Peyer's patch (tissue), 4 donors: ENCODE data around the gene SKAP2. TPM values are rescaled to one million over a fixed set of nuclear protein-coding genes. Genes with fewer than 3 reads are reported as not detected.

Experiments
- DNase-seq, 3 donors: peaks; one replicate each; pipeline ENCODE4 v3.0.0-alpha.2; 2017 to 2019
- H3K27ac ChIP-seq, 4 donors: fragments of 200-600 bp; sonication (generic); one replicate each; pipeline ENCODE4 v1.5.1; 2016 to 2019
- H3K27me3 ChIP-seq, 2 donors: fragments of 200-600 bp; sonication (generic); one replicate each; pipeline ENCODE4 v1.5.1; 2019
- H3K36me3 ChIP-seq, 3 donors: fragments of 200-600 bp; sonication (generic); one replicate each; pipeline ENCODE4 v1.5.1; 2016 to 2019
- H3K4me1 ChIP-seq, 4 donors: fragments of 200-600 bp; sonication (generic); one replicate each; pipeline ENCODE4 v1.5.1; 2016 to 2019
- H3K4me3 ChIP-seq, 4 donors: fragments of 200-600 bp; sonication (generic); 1 replicate in 3 of 4; 2 replicates in 1 of 4; pipeline ENCODE4 v1.5.1; 2016 to 2019; ENCODE audit warnings: mild to moderate bottlenecking in 1 of 4
- H3K9me3 ChIP-seq, 4 donors: fragments of 200-600 bp; sonication (generic); one replicate each; pipeline ENCODE4 v1.5.1; 2016 to 2019; ENCODE audit warnings: mild to moderate bottlenecking in 1 of 4
- CTCF ChIP-seq, 6 experiments: fragments of 450-650 bp in 4 of 6; fragments of 200-600 bp in 2 of 6; sonication (generic) in 1 of 6; IDR thresholded peaks; one replicate each; pipeline ENCODE4 v1.5.1; 2017 to 2019; ENCODE audit warnings: antibody characterized with exemption in 6 of 6, mild to moderate bottlenecking in 3 of 6, moderate library complexity in 1 of 6
- POLR2A ChIP-seq, 2 donors: fragments of 450-650 bp; IDR thresholded peaks; one replicate each; pipeline ENCODE4 v1.5.1; 2017; ENCODE audit warnings: antibody characterized with exemption in 2 of 2, mild to moderate bottlenecking in 2 of 2, moderate library complexity in 2 of 2
- total RNA-seq, 4 donors: library from RNA; depleted of rRNA; stranded (reverse); fragments of >200 nt; gene quantifications; one replicate each; pipeline ENCODE4 v1.1.0, GENCODE V29; 2016

Gene SKAP2
- total RNA-seq, 4 donors from 2014 or later: 32.2 to 101 (median 37.9) TPM

GRCh38 chr7:26639111-26639510 lies 225.3 kb downstream of the SKAP2 start:
- no peak for DNase-seq
- Histone ChIP-seq H3K27me3 (no peaks in the 10 kb centered on the region), H3K4me3 (no peak overlapping the region), H3K9me3 (no peaks in the 10 kb centered on the region), H3K4me1 (no peaks in the 10 kb centered on the region), H3K36me3 (no peaks in the 10 kb centered on the region), H3K27ac (no peak overlapping the region)
- no peak for TF ChIP-seq CTCF (IDR thresholded peaks at IDR 0.05)
- TF ChIP-seq POLR2A (IDR thresholded peaks at IDR 0.05): no peak

- no peaks in the 10 kb centered on the region for H3K4me1 ChIP-seq
- H3K4me3 ChIP-seq: no peak overlapping the region
- H3K27ac ChIP-seq: no peak overlapping the region
- H3K36me3 ChIP-seq: no peaks in the 10 kb centered on the region
- no peak for TF ChIP-seq CTCF (IDR thresholded peaks at IDR 0.05)
- no peak for TF ChIP-seq POLR2A (IDR thresholded peaks at IDR 0.05)
- H3K9me3 ChIP-seq: no peaks in the 10 kb centered on the region
- DNase-seq: no peak
- no peaks in the 10 kb centered on the region for H3K27me3 ChIP-seq
These were observed 226.2 kb downstream of the SKAP2 start for GRCh38 chr7:26638140-26638539.

DNA sequence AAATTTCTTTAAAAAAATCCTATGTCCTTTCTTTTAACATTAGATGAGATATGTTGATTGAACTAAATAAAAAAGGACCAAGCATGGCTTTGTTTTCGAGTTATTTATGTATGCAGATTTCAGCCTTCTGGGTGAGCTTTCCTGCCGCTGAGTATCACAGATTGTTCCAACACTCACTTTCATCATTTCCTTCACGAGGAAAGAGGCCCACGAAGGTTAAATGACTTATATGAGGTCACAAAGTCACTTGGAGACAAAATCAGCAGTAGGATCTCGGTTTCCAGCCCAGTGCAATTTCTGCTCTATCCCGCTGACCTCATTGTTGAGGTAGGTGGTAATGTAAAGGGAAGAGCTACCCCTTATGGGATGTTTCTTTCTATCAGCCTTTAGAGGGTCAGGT lies 226.8 kb downstream of the SKAP2 start:
- H3K9me3 ChIP-seq: no peaks in the 10 kb centered on the region
- H3K36me3 ChIP-seq: no peaks in the 10 kb centered on the region
- H3K4me3 ChIP-seq: no peak overlapping the region
- H3K27ac ChIP-seq: no peak overlapping the region
- TF ChIP-seq POLR2A (IDR thresholded peaks at IDR 0.05): no peak
- TF ChIP-seq CTCF (IDR thresholded peaks at IDR 0.05): no peak
- H3K4me1 ChIP-seq: no peaks in the 10 kb centered on the region
- DNase-seq: no peak
- no peaks in the 10 kb centered on the region for H3K27me3 ChIP-seq

DNA sequence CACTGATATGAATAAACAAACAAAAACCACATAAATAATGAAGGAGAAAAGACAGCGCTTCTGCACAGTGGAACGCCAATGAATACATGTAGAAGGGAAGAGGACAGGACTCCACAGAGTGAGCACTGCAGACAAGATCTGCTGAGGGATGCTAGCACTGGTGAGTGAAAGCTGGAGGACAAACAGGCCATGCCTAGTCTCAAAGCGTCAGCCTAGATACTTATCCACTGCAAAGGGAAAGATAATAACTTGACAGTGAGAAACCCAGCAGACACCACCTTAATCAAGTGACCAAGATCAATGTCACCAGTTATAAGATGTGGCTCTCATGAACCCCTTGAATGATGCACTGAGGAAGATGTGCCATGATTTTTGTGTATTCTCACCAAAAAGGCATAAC lies 227.6 kb downstream of the SKAP2 start:
- H3K4me1 ChIP-seq: no peaks in the 10 kb centered on the region
- no peak overlapping the region for H3K4me3 ChIP-seq
- TF ChIP-seq CTCF (IDR thresholded peaks at IDR 0.05): no peak
- TF ChIP-seq POLR2A (IDR thresholded peaks at IDR 0.05): no peak
- H3K36me3 ChIP-seq: no peaks in the 10 kb centered on the region
- no peaks in the 10 kb centered on the region for H3K9me3 ChIP-seq
- H3K27ac ChIP-seq: no peak overlapping the region
- DNase-seq: no peak
- H3K27me3 ChIP-seq: no peaks in the 10 kb centered on the region

DNA sequence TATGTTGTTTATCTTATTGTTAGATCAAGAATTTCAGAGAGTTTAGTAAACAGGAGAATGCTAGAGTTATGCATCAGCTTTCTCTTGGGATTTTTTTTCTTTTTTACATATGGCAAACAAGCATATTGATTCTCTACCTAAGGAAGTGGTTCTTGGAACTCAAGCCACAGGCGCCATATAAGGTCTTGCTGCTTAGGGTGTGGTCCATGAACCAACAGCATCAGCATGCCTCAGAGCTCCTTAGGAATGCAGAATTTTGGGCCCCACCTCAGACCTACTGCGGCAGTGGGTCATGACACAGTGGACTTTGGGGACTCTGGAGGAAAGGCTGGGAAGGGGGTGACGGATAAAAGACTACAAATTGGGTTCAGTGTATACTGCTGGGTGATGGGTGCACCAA lies 230.8 kb downstream of the SKAP2 start:
- H3K4me1 ChIP-seq: no peaks in the 10 kb centered on the region
- DNase-seq: no peak
- H3K4me3 ChIP-seq: no peak overlapping the region
- no peak overlapping the region for H3K27ac ChIP-seq
- H3K36me3 ChIP-seq: no peaks in the 10 kb centered on the region
- no peaks in the 10 kb centered on the region for H3K9me3 ChIP-seq
- no peak for TF ChIP-seq CTCF (IDR thresholded peaks at IDR 0.05)
- no peak for TF ChIP-seq POLR2A (IDR thresholded peaks at IDR 0.05)
- H3K27me3 ChIP-seq: no peaks in the 10 kb centered on the region

DNA sequence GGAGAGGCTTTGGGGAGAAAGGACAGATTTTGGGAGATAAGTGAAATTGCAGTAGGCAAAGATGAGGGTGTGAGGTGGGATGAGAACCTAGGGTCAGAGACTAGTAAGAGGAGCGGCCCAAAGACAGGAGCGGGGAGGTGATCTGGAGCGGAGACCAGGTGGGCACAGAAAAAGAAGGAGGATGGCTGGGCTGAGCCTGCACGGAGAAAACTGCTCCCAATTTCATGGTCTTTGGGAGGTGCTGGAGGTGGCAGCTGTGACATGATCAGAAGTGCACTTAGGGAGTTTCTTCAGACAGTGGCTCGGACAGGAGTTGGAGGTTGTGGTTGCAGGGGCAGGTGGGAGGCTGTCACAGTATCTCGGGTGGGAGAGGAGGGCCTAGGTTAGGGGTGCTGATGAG lies 232.8 kb downstream of the SKAP2 start:
- TF ChIP-seq POLR2A (IDR thresholded peaks at IDR 0.05) (no peak), CTCF (IDR thresholded peaks at IDR 0.05) (no peak)
- Histone ChIP-seq H3K9me3 (no peaks in the 10 kb centered on the region), H3K4me3 (no peak overlapping the region), H3K4me1 (no peaks in the 10 kb centered on the region), H3K36me3 (no peaks in the 10 kb centered on the region), H3K27ac (no peak overlapping the region), H3K27me3 (no peaks in the 10 kb centered on the region)
- no peak for DNase-seq
